Measurements from ENCODE around the gene CHKA.

Gene CHKA

DNA sequence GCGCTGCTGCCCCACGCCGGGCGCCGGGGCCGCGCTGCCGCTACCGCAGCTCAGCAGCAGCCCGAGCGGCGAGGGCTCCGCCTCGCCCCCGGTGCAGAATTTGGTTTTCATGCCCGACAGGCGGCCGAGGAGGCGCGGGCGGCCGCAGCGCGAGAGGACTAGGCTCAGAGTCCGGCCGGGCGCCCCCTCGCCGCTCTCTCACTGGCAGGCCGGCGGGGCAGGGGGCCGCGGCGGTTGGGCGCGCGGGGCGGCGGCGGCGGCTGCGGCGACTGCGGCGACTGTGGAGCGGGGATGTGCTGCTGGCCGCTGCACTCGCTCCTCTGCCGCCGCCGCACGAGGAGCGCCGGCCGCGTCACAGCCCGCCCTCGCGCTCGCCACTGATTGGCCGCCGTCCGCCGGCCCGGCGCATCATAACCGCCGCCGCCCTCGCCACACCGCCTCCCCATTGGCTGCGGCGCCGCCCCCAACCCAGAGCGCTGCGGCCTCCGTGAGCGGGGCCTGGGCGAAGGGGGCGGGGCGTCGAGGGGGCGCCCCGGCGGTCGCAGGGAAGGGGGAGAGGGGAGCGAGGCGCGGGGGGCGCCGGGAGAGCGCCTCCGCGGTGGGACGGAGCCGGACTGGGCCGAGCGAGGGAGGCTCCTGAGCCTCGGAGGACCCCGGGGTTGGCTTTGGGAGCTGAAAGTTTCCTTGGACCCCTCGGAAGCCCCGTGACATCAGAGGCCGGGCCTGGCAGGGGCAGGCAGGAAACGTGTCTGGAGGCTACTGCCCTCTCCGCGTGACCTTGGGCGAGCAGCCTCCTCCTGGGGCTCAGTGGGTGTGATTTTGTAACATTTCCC is at the start of gene CHKA:
TSS of gene CHKA (minus strand) at position 322 of the 833 bp plus-strand sequence. CDS start at position 111, 211 bp downstream.
- peak; percentile 79 for DNase-seq

DNA sequence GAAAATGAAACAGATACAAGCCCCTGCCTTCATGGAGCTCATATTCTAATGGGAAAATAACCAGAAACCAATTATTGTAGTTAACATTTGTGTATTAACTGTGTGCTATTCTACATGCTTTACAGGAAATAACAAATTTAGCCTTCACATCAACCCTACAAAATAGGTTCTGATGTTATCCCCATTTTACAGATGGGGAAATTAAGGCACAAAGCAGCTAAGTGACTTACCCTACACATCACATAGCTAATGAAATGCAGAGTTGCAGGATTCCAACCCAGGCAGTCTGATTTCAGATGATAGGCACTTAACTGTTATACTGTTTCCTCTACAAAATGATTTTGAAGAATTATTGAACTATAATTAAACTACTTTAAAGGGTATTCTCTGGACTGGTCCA is 48.3 kb upstream of the CHKA start:
- DNase-seq = no peak

DNA sequence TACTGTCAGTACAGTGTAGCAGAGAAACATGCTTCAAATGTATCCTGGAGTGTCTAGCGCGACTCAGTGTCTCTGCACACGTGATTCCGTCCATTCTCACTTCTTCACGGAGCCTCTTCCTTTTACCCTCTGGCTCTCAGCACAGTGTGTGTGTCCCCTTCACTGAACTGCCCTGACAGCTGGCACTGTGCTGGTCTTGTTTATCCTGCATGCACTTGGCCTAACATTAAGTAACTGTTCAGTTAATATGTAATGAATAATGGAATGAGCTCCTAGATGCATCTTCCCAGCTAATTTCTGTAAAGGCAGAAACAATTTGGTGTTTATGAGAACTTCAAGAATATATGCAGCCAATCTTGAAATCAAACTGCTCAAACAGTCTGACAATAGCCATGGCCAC is 47.5 kb upstream of the CHKA start:
- DNase-seq = no peak

DNA sequence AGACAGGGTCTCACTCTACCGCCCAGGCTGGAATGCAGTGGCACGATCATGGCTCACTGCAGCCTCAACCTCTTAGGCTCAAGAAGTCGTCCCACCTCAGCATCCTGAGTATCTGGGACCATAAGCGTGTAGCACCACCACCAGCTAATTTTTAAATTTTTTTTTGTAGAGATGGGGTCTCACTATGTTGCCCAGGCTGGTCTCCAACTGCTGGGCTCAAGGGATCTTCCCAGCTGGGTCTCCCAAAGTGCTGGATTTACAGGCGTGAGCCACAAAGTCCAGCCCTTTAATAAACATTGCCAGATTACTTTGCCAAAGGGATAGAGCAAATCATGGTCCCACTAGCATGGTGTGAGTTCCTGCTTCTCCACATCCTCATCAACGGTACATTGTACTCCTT is 46.3 kb upstream of the CHKA start:
- no peak for DNase-seq

GRCh38 chr11:68166969-68167368 is 45.8 kb upstream of the CHKA start:
- DNase-seq = no peak

DNA sequence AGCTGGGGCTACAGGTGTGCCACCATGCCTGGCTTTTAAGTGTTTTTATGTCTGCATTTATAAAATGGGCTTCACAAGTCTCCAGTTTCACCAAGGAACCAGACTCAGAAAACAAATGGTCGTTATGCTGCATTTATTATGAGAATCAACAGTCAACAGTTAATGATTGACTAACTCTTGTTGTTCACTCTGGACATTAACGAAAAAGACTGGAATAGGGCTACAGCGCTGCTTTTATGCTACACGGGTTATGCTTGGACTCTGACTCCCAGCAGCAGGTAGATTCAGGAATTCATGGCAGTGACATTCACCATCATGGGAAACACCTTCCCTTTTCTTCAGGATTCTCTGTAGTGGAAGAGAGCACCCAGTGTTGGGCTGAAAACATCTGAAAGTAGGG is 44.4 kb upstream of the CHKA start:
- no peak for DNase-seq

GRCh38 chr11:68164437-68164836 is 43.2 kb upstream of the CHKA start:
- DNase-seq = no peak

DNA sequence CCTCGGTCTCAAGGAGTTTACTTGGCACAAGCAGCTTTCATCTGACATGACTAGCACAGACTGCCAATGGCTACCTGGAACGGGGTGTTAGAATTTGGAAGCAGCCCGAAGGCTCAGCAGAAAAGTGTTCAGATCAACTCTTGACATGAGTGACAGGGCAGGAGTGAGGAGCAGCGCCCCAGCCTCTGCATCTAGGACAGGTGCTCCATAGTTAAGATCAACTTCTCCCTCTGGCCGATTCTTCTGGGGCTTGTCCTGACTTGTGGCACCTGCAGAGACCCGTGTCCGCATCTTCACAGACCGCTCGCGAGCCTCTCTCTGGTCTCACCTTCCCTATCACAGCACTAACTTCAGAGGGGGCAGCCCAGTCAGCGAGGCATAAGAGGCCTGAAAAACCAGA is 42.5 kb upstream of the CHKA start:
- DNase-seq = no peak

GRCh38 chr11:68160100-68160695 is 39.0 kb upstream of the CHKA start:
- no peak for DNase-seq

- DNase-seq = no peak
Observed at GRCh38 chr11:68159665-68160064, 38.5 kb upstream of the CHKA start.

DNA sequence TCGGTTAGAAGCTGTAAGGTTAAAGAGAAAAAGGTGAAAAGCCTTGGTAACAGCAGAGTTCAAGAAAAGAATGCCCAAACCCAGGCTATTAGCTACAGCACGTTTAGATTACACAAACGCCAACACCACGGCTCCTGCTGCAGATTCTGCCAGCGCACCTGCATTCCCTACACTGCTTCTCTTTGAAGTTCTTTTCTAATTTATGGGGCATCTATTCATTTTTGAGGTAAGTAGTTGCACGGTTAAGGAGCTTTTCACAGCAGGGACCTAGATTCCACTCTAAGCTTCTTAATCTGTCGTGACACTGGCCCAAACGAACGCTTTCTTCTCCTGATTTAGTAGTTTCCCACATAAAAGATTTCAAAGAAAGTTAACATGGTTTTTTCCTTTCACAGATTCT is 38.0 kb upstream of the CHKA start:
- DNase-seq = no peak

GRCh38 chr11:68158580-68158979 is 37.4 kb upstream of the CHKA start:
- no peak for DNase-seq

DNA sequence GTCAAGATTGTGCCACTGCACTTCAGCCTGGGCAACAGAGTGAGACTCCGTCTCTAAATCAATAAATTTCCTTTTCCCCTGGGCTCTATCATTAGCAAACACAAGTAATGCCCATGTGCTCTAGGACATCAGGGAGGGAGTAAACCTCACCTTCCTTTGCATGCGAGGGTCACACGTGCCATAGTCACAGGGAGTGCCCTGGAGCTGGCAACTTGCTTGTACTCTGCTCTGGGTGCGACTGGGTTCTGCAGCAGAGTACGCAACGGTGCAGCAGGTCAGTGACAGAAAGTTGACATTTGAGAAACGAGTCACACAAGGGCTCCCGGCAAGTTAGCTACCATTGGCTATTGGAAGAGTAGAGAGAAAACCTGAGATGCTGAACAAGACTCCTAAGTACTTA is 32.6 kb upstream of the CHKA start:
- DNase-seq = no peak

DNA sequence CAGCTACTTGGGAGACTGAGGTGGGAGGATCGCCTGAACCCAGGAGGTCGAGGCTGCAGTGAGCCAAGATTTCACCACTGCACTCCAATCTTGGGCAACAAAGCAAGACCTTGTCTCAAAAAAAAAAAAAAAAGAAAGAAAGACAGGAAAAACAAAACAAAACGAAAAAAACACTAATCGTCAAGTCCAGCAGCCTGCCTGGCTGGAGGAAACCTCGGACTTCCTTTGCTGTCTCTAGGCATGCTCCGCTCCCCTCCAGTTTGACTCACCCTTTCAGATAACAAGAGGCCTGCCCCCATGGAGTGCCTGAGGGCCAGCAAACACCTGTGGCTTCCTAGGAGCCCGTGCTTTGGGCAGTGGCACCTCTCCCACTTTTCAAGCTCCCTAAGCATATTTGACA is 28.8 kb upstream of the CHKA start:
- DNase-seq = no peak

DNA sequence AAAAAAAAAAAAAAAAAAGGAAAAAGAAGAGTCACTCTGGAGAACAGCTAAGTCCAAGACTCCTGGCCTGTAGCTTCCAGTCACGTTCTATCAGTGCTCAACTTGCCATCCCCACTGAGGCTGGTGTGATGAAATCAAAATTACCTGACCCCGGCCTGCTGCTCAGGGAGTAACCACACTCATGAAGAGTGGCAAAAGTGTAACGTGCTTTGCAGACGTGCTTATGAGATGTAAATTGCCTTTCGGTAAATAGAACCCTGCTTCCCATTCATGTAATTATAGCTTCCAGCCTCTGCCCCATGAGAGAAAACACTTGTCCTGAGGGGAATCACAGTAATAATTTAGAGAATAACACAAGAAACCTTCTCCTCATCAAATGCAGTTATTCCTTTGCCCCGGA is 28.2 kb upstream of the CHKA start:
- DNase-seq = no peak

GRCh38 chr11:68148879-68149278 is 27.7 kb upstream of the CHKA start:
- no peak for DNase-seq

DNA sequence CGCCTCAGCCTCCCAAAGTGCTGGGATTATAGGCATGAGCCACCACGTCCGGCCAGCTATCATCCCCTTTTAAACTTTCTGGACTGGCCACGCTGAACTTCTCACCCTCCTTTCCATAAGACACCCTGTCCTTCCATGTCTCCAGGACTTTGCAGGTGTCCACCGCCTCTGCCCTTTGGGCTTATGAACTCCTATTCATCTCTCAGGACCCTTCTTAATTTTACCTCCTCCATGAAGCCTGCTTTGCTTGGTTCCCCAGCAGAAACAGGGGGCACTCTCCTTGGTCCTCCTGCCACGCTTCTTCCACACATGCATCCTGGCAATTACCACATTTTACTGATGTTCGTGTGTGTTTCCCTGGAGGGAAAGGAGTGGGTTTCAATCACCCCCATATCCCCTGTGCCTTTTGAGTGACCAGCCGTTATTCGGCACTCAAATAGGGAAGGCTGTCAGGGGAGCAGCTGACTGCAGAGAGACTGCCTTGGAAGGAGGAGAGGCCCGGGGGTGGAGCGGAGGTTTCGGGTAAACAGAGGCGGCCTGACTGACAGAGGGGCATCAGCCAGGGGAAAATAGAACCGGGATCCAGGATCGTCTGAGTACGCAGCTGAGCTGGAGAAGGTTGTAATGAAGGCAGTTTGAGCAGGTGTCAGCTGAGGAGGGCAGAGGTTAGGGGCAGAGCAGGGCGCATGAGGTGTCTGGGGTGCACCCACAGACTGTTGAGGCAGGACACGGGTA is 27.1 kb upstream of the CHKA start:
- DNase-seq = no peak

DNA sequence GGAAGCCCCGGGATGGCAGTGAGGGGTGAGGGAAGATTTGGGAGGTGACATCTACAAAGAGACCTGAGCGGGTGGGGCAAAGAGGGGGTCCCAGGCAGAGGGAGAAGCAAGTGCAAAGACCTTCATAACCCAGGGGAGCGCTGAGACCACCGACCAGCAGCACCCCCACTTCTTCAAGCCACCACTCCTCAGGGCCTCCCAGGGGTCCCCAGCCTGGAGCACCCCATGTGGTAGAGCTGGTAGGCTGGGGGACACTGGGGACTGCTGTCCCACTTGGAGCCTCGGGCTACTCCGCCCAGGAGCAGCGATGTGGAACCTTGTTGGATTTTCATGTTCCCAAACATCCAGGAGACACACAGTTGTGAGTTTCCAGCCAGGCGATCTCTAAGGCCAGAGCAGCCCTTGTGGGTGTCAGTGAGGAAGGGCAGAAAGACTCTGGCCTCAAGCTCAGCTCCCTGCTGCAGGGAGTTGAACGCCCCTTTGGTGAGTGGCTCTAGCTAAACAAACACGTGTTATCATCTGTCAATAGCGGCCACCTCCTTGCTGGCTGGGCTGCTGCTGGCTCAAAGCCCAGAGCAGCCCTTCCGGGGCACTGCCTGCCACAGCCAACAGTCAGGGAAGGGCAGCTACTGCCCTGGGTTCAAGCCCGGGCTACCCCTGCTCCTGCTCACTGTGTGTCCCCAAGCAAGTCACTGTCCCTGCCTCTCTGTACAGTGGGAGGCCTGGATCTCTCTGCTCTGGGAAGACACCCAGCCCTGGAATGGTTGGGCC is 25.7 kb upstream of the CHKA start:
- DNase-seq = peak; percentile 91

- peak; percentile 94 for DNase-seq
Observed at GRCh38 chr11:68146010-68146540, 24.9 kb upstream of the CHKA start.

GRCh38 chr11:68145120-68145866 is 24.1 kb upstream of the CHKA start:
- peak; percentile 25 for DNase-seq

GRCh38 chr11:68143310-68143689 is 22.1 kb upstream of the CHKA start:
- no peak for DNase-seq
